Thoracic aorta (tissue), 2 donors: ENCODE measurements around the gene SPPL2C. TPM values are rescaled to one million over a fixed set of nuclear protein-coding genes. Genes with fewer than 3 reads are reported as not detected.

Experiments used
- ATAC-seq: fragments of 150-250 bp; one replicate; pipeline ENCODE4 v1.8.0; 2017; ENCODE audit warnings: low read depth; ENCODE audit not compliant: insufficient number of reproducible peaks, low FRiP score
- DNase-seq: peaks from one replicate; pipeline ENCODE4 v3.0.0-alpha.2; 2020; ENCODE audit warnings: low spot score
- H3K27ac ChIP-seq, 2 donors: fragments of 200-600 bp; sonication (generic); 1 replicate in 1 of 2; 2 replicates in 1 of 2; pipeline ENCODE4 v1.5.1; 2016; ENCODE audit warnings: mild to moderate bottlenecking in 2 of 2, moderate library complexity in 2 of 2
- H3K27me3 ChIP-seq: fragments of 200-600 bp; sonication (generic); replicated peaks from 2 replicates; pipeline ENCODE4 v1.6.0; 2016; ENCODE audit warnings: mild to moderate bottlenecking; ENCODE audit not compliant: insufficient read depth
- H3K36me3 ChIP-seq: fragments of 200-600 bp; sonication (generic); one replicate; pipeline ENCODE4 v1.5.1; 2016
- H3K4me1 ChIP-seq, 2 donors: fragments of 200-600 bp; sonication (generic); 1 replicate in 1 of 2; 2 replicates in 1 of 2; pipeline versions ENCODE4 v1.5.1 to v1.6.0; 2016; ENCODE audit warnings: low read depth in 2 of 2, mild to moderate bottlenecking in 1 of 2; ENCODE audit not compliant: control insufficient read depth in 1 of 2
- H3K4me3 ChIP-seq: fragments of 200-600 bp; sonication (generic); 2 replicates; pipeline ENCODE4 v1.5.1; 2016; ENCODE audit warnings: mild to moderate bottlenecking
- H3K9me3 ChIP-seq: fragments of 200-600 bp; sonication (generic); 2 replicates; pipeline ENCODE4 v1.5.1; 2016
- CTCF ChIP-seq: fragments of 200-600 bp; sonication (generic); IDR thresholded peaks from one replicate; pipeline ENCODE4 v1.5.1; 2019; ENCODE audit warnings: antibody characterized with exemption
- total RNA-seq, 2 donors: library from RNA; depleted of rRNA; stranded (reverse); fragments of >200 nt; gene quantifications; one replicate each; pipeline versions ENCODE4 v1.1.0 to v1.2.3, GENCODE V29; 2016

Gene SPPL2C
- total RNA-seq, 2 donors from 2014 or later = not detected

- H3K9me3 ChIP-seq = no peaks in the 10 kb centered on the region
- no peak overlapping the region for H3K4me3 ChIP-seq
- DNase-seq (no peak), ATAC-seq (no peak)
- no peak for TF ChIP-seq CTCF
- no peak overlapping the region for H3K27ac ChIP-seq
- H3K27me3 ChIP-seq = no peaks in the 10 kb centered on the region
- H3K36me3 ChIP-seq = no peaks in the 10 kb centered on the region
- H3K4me1 ChIP-seq = no peaks in the 10 kb centered on the region
Observed at GRCh38 chr17:45836047-45837044, 8.3 kb upstream of the SPPL2C start.

GRCh38 chr17:45837187-45837586 lies 7.5 kb upstream of the SPPL2C start:
- H3K4me1 ChIP-seq = no peaks in the 10 kb centered on the region
- no peaks in the 10 kb centered on the region for H3K9me3 ChIP-seq
- DNase-seq = no peak
- H3K4me3 ChIP-seq = no peak overlapping the region
- H3K36me3 ChIP-seq = no peaks in the 10 kb centered on the region
- no peak for TF ChIP-seq CTCF
- H3K27ac ChIP-seq = no peak overlapping the region
- ATAC-seq = no peak
- H3K27me3 ChIP-seq = no peaks in the 10 kb centered on the region

DNA sequence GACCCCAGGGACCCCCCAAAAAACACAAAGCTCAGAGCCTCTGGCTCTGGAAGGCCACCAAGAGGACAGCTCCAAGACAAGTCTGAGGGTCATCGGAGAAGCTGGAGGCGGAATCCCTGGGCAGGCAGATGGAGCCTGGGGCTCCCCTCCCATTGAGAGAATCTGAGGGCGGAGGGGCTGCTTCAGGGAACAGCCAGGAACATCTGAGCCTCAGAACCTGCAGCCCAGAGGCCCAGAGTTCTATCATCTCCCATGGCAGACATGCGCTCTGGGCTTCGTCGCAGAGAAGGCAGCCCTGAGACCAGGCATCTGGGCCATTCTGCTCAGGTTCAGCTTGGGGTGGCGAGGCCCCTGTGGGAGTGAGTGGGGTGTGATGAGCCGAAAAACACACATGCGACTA lies 7.1 kb upstream of the SPPL2C start:
- no peaks in the 10 kb centered on the region for H3K9me3 ChIP-seq
- H3K27ac ChIP-seq = no peak overlapping the region
- DNase-seq (no peak), ATAC-seq (no peak)
- H3K4me3 ChIP-seq = no peak overlapping the region
- TF ChIP-seq CTCF = no peak
- no peaks in the 10 kb centered on the region for H3K36me3 ChIP-seq
- H3K4me1 ChIP-seq = no peaks in the 10 kb centered on the region
- no peaks in the 10 kb centered on the region for H3K27me3 ChIP-seq

DNA sequence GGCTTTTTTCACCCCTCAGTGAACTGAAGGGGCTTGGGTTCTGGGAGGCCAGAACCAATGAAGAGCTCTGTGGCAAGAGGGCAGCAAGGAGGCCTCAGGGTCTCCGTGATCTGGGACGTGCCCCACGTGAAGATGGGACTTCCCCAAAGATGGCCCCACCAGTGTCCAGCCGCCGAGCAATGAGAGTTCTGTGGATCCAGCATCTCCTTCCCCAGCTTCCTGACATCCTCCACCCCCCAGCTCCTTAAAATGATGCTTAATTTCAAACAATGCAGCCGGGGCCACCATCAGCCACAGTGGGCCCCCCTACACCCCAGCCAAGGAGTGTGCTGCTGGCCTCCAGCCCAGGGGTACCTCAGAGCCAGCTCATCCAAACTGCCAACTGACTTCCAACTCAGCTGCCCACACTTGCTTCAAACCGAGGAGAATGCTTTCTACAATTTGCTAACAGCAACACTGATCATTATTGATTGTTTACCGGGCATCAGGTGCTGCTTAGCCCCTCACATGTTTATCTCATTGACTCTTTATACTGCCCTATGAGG lies 5.9 kb upstream of the SPPL2C start:
- no peaks in the 10 kb centered on the region for H3K36me3 ChIP-seq
- H3K27me3 ChIP-seq = no peaks in the 10 kb centered on the region
- no peak for DNase-seq
- no peak for ATAC-seq
- H3K4me1 ChIP-seq = no peaks in the 10 kb centered on the region
- TF ChIP-seq CTCF = no peak
- no peak overlapping the region for H3K27ac ChIP-seq
- no peaks in the 10 kb centered on the region for H3K9me3 ChIP-seq
- H3K4me3 ChIP-seq = no peak overlapping the region

- DNase-seq (no peak), ATAC-seq (no peak)
- H3K4me1 ChIP-seq = no peaks in the 10 kb centered on the region
- no peaks in the 10 kb centered on the region for H3K27me3 ChIP-seq
- no peak for TF ChIP-seq CTCF
- no peaks in the 10 kb centered on the region for H3K9me3 ChIP-seq
- no peaks in the 10 kb centered on the region for H3K36me3 ChIP-seq
- no peak overlapping the region for H3K4me3 ChIP-seq
- H3K27ac ChIP-seq = no peak overlapping the region
Observed at GRCh38 chr17:45839442-45839841, 5.2 kb upstream of the SPPL2C start.
